GM21360 (cell line): ENCODE data around the gene PLRG1.
A peak's percentile ranks its signal among the peaks of the same experiment; 100 is the strongest.

Experiments
- ATAC-seq: cut with Tn5 transposase; IDR thresholded peaks from one replicate; pipeline ENCODE4 v1.9.1; 2021; ENCODE audit warnings: mild to moderate bottlenecking, moderate library complexity; ENCODE audit not compliant: unreplicated experiment

The PLRG1 gene

DNA sequence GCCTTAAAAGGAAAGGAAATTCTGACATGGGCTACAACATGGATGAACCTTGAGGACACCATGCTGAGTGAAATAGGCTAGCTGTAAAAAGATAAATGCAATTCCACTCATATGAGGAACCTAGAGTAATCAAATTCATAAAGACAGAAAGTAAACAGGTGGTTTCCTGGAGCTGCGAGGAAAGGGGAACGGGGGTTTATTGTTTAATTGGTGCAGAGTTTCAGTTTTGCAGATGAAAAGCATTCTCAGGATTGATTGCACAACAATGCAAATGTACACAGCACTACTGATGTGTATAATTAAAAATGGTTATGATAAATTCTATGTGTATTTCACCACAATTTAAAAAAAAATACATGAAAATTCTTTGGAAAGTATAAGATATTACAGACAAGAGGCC, 24.0 kb downstream of the PLRG1 start:
- peak; percentile 49 for ATAC-seq

DNA sequence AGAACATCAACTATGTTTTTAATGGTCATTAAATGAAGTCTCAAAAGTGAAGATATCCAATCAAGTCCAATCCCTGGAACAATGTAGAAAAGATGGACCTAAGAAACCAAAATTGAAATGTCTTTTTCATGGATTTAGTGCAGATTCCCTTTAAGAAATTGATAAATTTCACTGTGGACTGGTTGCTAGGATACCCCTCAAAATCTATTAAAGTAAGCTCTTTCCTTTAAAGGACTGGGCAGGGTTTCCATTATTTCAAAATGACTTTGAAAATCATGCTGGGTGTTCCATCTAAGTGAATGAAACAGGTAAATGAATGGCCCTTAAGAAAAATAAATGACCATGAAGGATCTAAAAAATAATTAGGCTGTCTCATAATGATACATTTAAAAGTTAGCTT, 28.6 kb downstream of the PLRG1 start:
- ATAC-seq, result no peak

GRCh38 chr4:154519214-154519613, 31.0 kb downstream of the PLRG1 start:
- ATAC-seq, result no peak

DNA sequence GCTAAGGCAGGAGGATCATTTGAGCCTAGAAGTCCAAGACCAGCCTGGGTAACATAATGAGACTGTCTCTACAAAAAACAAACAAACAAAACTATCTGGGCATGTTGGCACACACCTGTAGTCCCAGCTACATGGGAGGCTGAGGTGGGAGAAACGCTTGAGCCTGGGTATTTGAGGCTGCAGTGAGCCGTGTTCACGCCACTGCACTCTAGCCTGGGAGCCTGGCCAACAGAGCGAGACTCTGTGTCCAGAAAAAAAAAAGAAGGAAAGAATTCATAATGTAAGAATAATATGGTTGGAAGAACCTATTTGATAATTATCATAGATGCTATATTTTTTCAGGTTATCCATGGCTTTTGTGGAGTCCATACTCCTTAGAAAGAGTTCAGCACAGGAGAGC, 32.6 kb downstream of the PLRG1 start:
- ATAC-seq, result no peak

GRCh38 chr4:154516318-154517029, 33.7 kb downstream of the PLRG1 start:
- no peak for ATAC-seq

- no peak for ATAC-seq
Measured at GRCh38 chr4:154511981-154512380, 38.2 kb downstream of the PLRG1 start.

DNA sequence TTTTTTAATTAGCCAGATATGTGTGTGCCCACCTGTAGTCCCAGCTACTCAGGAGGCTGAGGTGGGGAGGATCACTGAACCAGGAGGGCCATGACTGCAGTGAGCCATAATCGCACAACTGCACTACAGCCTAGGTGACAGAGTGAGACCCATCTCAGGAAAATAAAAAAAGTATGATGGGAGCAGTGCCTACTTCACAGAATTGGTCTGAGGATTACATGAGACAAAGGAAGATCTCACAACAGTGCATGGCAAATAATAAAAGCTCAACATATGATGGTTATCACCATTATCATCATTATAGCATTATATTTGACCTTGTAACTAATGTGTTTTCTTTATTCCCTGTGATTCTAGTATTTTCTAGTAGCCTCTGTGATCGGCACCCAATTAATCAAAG, 38.7 kb downstream of the PLRG1 start:
- no peak for ATAC-seq

- ATAC-seq, result no peak
Measured at GRCh38 chr4:154507156-154507555, 43.0 kb downstream of the PLRG1 start.

- ATAC-seq, result no peak
Measured at GRCh38 chr4:154506253-154506652, 43.9 kb downstream of the PLRG1 start.

- ATAC-seq, result no peak
Measured at GRCh38 chr4:154503598-154503997, 46.6 kb downstream of the PLRG1 start.

- ATAC-seq, result no peak
Measured at GRCh38 chr4:154502111-154502510, 48.1 kb downstream of the PLRG1 start.

DNA sequence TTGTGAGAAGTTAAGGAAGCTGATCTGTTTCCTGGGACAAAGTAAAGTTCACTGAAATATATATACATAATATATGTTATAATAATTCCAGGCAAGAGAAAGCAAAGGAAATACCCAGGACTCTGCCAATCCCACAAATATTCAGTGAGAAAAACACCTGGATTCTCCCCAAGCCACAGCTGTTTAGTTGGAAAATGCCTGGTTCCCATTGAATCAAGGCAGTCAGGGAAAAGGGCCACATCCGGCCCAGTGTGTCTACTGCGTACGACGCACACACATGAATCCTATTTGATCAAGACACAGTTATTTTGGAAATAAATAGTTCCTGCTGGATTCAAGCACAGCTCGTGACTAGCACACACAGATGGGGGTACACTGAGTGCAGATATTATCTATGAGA, 52.3 kb downstream of the PLRG1 start:
- no peak for ATAC-seq

GRCh38 chr4:154495867-154496266, 54.3 kb downstream of the PLRG1 start:
- ATAC-seq, result no peak

DNA sequence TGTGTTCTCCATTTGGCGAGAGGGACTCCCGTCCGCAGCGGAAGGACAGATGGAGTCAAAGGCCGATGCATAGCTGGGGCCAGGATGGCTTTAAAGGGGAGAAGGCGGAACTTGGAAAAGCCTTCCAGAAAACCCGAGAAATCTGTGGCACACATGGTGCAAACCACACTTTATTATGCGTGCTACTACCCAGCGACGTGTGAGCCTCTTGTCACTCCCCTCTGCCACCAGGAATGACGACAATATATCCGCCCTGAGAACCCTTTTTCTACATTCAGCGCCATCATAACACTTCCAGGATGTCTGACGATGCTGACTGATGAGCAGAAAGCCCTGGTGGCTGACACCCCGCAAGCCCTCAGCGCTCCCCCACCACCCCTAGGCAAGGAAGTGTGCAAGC, 57.9 kb downstream of the PLRG1 start:
- ATAC-seq, result no peak

DNA sequence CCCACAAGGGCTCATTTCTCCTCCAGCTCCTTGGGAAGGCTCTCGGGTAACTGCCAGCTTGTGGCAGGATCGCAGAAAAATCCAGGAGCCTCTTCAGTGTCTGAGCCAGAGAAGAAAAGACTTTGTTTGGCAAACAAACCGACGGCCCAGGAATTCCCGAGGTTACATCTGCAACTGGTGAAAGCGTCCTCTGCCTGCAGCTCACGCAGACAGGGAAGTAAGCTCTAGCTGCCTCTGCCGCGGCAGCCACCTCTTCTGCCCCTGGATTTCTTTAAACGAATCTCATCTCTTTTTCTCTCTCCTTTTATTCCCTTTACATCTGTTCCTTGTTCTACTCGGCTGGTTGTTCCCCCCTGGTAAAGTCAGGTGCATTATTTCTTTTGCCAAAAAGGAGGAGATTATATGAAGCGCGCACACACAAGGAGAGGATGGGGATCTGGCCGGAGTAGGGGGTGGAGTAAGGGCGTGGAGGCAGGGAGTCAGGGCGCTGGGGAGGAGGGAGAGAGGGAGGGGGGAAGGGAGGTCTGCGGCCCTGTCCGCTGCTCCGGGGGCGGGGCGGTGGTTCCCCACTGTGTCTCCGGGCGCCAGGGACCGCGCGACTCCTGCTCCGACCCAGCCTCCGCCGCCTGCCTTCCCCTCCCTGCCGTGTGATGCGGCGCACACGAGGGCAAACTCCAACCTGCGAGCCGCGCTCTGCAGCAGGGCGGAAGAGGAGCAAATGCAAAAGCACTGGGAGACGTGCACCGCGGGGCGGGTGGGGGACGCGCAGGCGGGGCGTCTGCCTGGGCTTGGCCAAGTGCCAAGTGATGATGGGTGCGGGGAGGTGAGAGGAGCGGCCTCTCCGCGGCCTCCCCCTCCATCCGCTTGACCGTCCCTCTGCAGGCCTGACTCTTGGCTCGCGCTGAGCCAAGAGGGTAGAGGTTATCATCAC, 58.6 kb downstream of the PLRG1 start, which contains the start of gene DCHS2:
Gene DCHS2, minus strand, starts transcription at position 459 of the 931 bp plus-strand sequence. Its CDS starts 444 bp downstream, at position 15.
- ATAC-seq, result no peak

DNA sequence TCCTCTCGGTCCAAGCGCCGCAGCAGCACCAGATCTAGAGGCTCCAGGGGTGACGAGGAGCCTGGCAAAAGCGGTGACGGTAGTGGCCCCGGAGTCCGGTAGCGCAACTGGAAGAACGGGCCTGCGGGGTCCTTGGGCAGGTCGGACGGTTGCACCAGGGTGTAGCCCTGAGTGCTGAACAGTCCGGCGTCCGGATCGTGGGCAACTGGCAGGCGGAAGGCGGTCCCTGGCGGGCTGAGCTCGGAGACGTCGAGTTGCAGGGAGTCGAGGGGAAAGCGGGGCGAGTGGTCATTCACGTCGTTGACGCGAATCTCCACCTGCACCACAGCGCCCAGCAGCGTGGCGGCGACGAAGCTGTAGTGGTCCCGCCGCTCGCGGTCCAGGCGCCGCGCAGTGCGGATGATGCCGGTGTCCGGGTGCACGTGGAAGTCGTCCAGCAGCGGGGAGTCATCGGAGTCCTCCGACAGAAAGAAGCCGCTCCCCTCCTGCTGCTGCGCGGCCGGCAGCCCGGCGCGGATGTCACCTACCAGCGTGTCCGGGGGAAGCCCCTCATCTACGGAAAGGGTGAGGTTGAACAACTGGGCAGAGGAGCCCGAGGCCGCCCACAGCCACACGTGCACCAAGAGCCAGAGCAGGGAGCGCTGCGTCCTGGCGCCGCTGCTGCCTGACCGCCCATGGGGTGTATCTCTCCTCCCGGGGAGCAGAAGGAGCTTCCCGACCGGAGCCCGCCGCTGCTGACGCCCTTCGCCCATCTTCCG, 59.4 kb downstream of the PLRG1 start:
- no peak for ATAC-seq

DNA sequence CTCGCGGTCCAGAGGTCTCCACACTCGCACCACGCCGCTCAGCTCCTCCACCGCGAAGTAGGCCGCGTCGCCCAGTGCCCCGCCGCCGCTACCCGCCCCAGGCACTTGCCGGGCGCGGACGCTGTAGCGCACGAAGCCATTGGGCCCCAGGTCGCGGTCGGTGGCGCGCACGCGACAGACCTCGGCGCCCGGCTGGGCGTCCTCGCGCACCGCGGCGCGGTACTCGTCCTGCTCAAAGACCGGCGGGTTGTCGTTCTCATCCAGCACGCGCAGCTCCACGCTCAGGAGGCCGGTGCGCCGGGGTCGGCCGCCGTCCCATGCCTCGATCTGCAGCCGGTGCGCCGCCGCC, 60.0 kb downstream of the PLRG1 start:
- no peak for ATAC-seq

DNA sequence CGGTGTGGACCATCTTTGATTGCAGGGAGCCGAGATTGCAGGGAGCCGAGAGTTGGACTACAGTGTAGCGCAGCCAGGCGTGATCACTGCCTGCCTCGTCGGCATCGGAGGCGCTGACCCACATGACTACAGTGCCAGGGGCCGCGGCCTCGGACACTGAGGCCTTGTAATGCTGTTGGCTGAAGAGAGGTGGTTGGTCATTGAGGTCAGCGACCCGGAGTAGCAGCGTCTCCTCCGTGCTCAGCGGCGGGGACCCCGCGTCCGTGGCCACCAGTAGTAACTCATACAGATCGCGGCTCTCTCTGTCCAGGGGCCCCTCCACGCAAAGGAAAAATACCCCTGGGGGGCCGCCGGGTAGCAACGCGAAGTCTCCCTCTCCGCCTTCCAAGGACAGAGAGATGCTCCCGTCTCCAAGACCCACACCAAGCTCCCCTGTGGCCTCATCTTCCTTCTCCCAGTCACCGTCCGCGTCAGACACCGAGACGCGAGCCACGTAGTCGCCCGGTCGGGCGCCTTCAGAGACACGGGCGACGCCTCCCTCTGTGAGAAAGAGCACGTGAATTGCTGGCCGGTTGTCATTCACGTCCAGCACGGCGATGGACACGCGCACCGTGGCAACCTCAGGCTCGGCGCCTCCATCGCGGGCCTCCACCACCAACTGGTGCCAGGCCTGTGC, 60.5 kb downstream of the PLRG1 start:
- no peak for ATAC-seq

GRCh38 chr4:154487145-154487544, 63.1 kb downstream of the PLRG1 start:
- no peak for ATAC-seq

DNA sequence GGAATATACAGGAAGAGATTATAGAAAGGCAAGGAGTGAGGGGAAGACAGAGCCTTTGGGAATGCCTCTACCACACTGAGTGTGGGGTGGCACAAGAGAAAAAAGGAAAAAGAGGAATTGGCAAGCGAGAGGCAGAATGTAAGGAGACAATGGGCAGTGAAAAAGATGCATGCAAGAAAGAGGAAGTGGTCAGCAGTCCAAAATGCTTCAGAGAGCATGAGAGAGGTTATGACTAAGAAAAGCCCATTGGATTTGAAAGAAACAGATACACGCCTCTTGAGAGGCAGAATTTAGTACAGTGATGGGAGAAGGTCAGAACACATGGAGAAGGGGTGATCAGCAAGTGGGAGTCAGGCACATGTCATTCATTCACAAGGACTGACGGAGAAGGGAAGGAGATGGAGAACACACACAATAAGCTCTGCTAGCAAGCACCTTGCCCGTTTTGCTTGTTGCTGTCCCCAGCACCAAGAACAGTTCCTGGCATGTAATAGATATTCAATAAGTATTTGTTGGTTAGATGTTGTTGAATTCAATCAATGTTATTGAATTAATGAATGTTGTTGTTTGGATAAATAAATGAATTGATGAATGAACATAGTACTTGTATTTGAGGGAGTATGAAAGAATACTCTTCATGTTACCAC, 65.0 kb downstream of the PLRG1 start:
- ATAC-seq, result peak; percentile 94
